Activated CD4-positive, alpha-beta T cell treated with anti-CD3 and anti-CD28 coated beads for 24 hours (primary cell): Measurements from ENCODE around the gene CHD8.
"Not testable (repeated sequence)": the region's sequence is repeated elsewhere in the genome, so short reads cannot be mapped to it uniquely, and the experiment has no call there.

Source experiments
- DNase-seq, 2 donors: peaks; one replicate each; pipeline ENCODE4 v3.0.0-alpha.2; 2020; ENCODE audit warnings: low read depth in 2 of 2

Gene CHD8

GRCh38 chr14:21455912-21456667, at the start of gene CHD8:
Gene CHD8, minus strand, starts transcription at chr14:21456123. Its CDS starts 24,480 bp downstream, at chr14:21431643.
- DNase-seq = peak; percentile 98

GRCh38 chr14:21505012-21505553, 49.2 kb upstream of the CHD8 start:
- DNase-seq = no peak

- no peak for DNase-seq
These were observed 47.5 kb upstream of the CHD8 start for GRCh38 chr14:21503376-21503775.

GRCh38 chr14:21501568-21501967, 45.6 kb upstream of the CHD8 start:
- no peak for DNase-seq

GRCh38 chr14:21498540-21499526, 42.9 kb upstream of the CHD8 start:
- DNase-seq = no peak

GRCh38 chr14:21496453-21496852, 40.5 kb upstream of the CHD8 start:
- DNase-seq = no peak

GRCh38 chr14:21494902-21495762, 39.2 kb upstream of the CHD8 start:
- DNase-seq = no peak

- no peak for DNase-seq
These were observed 30.7 kb upstream of the CHD8 start for GRCh38 chr14:21486640-21487087.

- DNase-seq = peak; percentile 82 to 90
These were observed 21.2 kb upstream of the CHD8 start, which contains the start of the genes RAB2B and TOX4 for GRCh38 chr14:21476925-21477681. Gene RAB2B, minus strand, starts transcription at chr14:21476959. Its CDS starts 87 bp downstream, at chr14:21476872. Gene TOX4, plus strand, starts transcription at chr14:21477195. Its CDS starts 84 bp downstream, at chr14:21477279.

GRCh38 chr14:21476523-21476924, 20.6 kb upstream of the CHD8 start:
- DNase-seq = peak in 1 of 2 donors; percentile 80

- no peak for DNase-seq
These were observed 20.0 kb upstream of the CHD8 start for GRCh38 chr14:21475767-21476522.

GRCh38 chr14:21467616-21468015, 11.7 kb upstream of the CHD8 start:
- no peak for DNase-seq

GRCh38 chr14:21455592-21455911, 371 bp downstream of the CHD8 start:
- peak in 1 of 2 donors; percentile 11 for DNase-seq

- no peak for DNase-seq
These were observed 929 bp downstream of the CHD8 start for GRCh38 chr14:21454843-21455544.

GRCh38 chr14:21449899-21450216, 6.1 kb downstream of the CHD8 start:
- no peak for DNase-seq

GRCh38 chr14:21442657-21443056, 13.3 kb downstream of the CHD8 start:
- not testable (repeated sequence) for DNase-seq

- no peak for DNase-seq
These were observed 15.1 kb downstream of the CHD8 start for GRCh38 chr14:21440859-21441258.

GRCh38 chr14:21437063-21437901, 18.6 kb downstream of the CHD8 start:
- DNase-seq = peak; percentile 99
